GM19324 (cell line): ENCODE data around the gene ARFGEF3.
"Not testable (repeated sequence)": the region's sequence is repeated elsewhere in the genome, so short reads cannot be mapped to it uniquely, and the experiment has no call there.

Source experiments
- ATAC-seq: cut with Tn5 transposase; IDR thresholded peaks from one replicate; pipeline ENCODE4 v1.9.1; 2021; ENCODE audit warnings: mild to moderate bottlenecking, moderate library complexity; ENCODE audit not compliant: unreplicated experiment, low FRiP score

ARFGEF3 gene

GRCh38 chr6:138211048-138211581, 49.4 kb downstream of the ARFGEF3 start:
- ATAC-seq: no peak

- no peak for ATAC-seq
These were observed 49.9 kb downstream of the ARFGEF3 start for GRCh38 chr6:138211601-138212000.

GRCh38 chr6:138212530-138212929, 50.8 kb downstream of the ARFGEF3 start:
- not testable (repeated sequence) for ATAC-seq

GRCh38 chr6:138215093-138215782, 53.5 kb downstream of the ARFGEF3 start:
- ATAC-seq: no peak

- no peak for ATAC-seq
These were observed 56.7 kb downstream of the ARFGEF3 start, which contains the start of gene PBOV1 for GRCh38 chr6:138218449-138218848. TSS of gene PBOV1 (minus strand) at chr6:138218491. CDS start at chr6:138218395, 96 bp downstream.

- no peak for ATAC-seq
These were observed 57.7 kb downstream of the ARFGEF3 start for GRCh38 chr6:138219398-138219797.

- no peak for ATAC-seq
These were observed 58.2 kb downstream of the ARFGEF3 start for GRCh38 chr6:138219901-138220300.

- ATAC-seq: no peak
These were observed 61.3 kb downstream of the ARFGEF3 start for GRCh38 chr6:138222901-138223546.

GRCh38 chr6:138225953-138226352, 64.2 kb downstream of the ARFGEF3 start:
- no peak for ATAC-seq

- no peak for ATAC-seq
These were observed 65.1 kb downstream of the ARFGEF3 start for GRCh38 chr6:138226700-138227315.

- ATAC-seq: no peak
These were observed 65.6 kb downstream of the ARFGEF3 start for GRCh38 chr6:138227316-138227781.

- ATAC-seq: no peak
These were observed 67.3 kb downstream of the ARFGEF3 start for GRCh38 chr6:138229072-138229471.

- ATAC-seq: no peak
These were observed 68.0 kb downstream of the ARFGEF3 start for GRCh38 chr6:138229663-138230179.

- ATAC-seq: no peak
These were observed 68.5 kb downstream of the ARFGEF3 start for GRCh38 chr6:138230221-138230620.

GRCh38 chr6:138230759-138231380, 69.1 kb downstream of the ARFGEF3 start:
- no peak for ATAC-seq

- ATAC-seq: no peak
These were observed 69.7 kb downstream of the ARFGEF3 start for GRCh38 chr6:138231381-138231886.

- ATAC-seq: no peak
These were observed 72.6 kb downstream of the ARFGEF3 start for GRCh38 chr6:138234363-138234762.

- ATAC-seq: no peak
These were observed 73.5 kb downstream of the ARFGEF3 start for GRCh38 chr6:138235205-138235604.

GRCh38 chr6:138235693-138236092, 74.0 kb downstream of the ARFGEF3 start:
- ATAC-seq: no peak

- no peak for ATAC-seq
These were observed 75.7 kb downstream of the ARFGEF3 start for GRCh38 chr6:138237463-138237862.
